HG03097 (cell line): ENCODE measurements around the gene FAM110D.

Experiments
- ATAC-seq: cut with Tn5 transposase; IDR thresholded peaks from one replicate; pipeline ENCODE4 v1.9.1; 2021; ENCODE audit not compliant: unreplicated experiment, low FRiP score

The FAM110D gene

DNA sequence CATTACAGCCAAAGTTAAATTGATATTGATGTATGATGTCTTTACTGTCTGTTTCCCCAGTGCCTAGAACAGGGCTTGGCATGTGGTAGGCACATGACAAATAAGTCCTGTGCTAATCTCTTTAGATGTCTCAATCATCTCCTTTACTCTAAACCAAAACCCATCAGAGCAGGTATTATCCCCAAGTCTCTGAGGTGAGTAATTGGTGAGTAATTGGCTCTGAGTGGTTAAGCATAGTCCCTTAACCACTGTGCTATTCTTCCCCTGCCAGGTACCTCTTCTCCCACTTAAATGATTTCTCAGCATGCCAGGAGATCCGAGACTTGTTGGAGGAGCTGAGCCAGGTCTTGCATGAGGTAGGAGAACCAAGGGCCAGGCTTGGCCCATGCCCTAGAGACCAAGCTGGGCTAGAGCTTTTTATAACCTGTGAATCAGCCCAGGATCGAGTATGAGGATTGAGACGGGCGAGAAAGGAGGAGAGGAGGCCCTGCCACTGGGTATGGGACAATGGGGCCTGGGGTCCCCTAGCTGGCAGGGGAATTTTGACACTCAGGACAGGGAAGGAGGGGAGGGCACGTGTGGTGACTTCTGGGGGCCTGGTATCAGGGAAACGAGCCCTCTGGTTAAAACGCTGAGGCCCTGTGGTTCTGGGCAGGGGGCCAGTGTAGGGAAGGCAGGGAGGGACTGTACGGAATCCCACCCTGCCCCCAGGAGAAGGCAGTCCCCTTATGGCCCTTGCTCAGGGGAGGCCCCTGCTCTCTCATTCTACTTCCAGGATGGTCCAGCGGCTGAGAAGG is 22.9 kb downstream of the FAM110D start:
- ATAC-seq: no peak

DNA sequence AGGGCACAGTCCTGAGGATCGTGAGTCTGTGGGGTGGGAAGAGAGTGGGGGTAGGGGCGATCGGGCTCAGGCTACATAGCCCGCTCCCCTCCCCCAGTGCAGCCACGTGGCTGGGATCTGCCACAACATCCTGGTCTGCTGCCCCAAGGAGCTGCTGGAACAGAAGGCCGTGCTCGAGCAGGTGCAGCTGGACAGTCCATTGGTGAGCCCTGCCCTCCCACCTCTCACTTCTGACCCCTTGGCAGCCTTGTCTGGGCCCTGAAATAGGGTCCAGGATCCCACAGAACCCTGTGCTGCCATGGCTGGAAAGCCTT is 23.5 kb downstream of the FAM110D start:
- ATAC-seq: no peak

DNA sequence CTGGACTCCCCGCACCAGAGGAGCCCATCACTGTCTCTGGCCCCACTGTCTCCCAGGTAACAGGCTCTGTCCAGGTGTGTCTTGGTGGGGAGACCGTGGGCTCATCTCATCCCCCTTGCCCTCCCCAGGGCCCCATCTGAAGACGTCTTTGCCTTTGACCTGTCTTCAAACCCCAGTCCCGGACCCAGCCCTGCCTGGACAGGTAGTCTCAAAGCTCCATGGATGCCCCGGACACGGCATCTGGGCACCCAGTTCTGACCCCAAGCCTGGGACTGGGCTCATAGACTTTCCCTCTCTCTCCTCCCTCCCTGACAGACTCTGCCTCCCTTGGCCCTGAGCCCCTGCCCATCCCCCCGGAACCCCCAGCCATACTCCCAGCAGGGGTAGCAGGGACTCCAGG is 25.2 kb downstream of the FAM110D start:
- no peak for ATAC-seq

DNA sequence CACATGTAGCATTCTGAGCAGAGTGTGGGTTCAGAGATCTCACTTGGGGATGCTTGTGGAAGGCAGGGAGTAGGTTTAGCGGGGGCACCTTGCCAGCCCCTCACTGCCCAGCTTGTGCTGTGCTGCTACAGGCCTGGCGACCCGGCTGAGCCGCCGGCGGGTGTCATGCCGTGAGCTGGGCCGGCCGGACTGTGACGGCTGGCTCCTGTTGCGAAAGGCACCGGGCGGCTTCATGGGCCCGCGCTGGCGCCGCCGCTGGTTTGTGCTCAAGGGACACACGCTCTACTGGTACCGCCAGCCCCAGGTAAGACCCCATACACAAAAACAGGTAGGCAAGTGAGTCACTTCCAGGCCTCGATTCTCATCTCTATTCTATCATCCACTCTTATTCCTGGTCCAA is 26.0 kb downstream of the FAM110D start:
- no peak for ATAC-seq

DNA sequence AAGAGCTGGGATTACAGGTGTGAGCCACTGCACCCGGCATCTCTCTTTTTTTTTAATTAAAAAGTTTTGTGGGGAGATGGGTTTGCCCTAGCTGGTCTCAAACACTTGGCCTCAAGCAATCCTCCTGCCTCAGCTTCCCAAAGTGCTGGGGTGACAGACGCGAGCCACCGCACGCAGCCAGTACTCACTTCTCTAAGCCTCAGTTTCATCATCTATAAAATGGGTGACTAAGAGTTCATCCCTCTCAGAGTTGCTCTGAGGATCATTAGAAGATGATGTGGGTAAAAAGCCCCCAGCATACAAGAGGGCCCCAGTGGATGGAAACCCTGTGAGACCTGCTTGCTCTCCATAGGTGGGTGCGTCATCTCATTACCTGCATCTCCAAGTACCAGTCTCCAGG is 29.0 kb downstream of the FAM110D start:
- no peak for ATAC-seq

DNA sequence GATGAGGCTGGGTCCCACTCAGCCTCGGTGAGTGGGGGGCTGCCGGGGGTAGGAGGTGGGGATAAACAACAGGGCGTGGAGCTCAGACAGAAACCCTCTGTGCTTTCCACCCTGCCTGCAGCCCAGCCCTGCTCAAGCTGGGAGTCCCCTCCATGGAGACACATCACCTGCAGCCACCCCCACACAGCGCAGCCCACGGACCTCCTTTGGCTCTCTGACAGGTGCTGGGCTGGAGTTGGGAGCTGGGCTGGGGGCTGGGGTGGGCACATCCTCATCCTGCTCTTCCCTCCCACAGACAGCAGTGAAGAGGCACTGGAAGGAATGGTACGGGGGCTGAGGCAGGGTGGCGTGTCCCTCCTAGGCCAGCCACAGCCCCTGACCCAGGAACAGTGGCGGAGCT is 29.6 kb downstream of the FAM110D start:
- no peak for ATAC-seq

DNA sequence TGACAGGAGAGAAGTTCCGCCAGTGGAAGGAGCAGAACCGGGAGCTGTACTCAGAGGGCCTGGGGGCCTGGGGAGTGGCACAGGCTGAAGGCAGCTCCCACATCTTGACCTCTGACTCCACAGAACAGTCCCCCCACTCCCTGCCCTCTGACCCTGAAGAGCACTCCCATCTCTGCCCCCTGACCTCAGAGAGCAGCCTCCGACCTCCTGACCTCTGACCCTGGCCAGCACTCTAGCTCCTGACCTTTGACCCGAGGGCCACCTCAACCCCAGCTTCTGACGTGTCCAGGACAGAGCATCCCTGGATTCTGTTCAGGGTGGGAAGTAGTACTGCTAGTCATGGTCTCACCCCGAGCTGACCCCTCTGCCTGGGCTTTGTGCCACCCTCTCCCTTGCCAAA is 30.5 kb downstream of the FAM110D start:
- no peak for ATAC-seq

DNA sequence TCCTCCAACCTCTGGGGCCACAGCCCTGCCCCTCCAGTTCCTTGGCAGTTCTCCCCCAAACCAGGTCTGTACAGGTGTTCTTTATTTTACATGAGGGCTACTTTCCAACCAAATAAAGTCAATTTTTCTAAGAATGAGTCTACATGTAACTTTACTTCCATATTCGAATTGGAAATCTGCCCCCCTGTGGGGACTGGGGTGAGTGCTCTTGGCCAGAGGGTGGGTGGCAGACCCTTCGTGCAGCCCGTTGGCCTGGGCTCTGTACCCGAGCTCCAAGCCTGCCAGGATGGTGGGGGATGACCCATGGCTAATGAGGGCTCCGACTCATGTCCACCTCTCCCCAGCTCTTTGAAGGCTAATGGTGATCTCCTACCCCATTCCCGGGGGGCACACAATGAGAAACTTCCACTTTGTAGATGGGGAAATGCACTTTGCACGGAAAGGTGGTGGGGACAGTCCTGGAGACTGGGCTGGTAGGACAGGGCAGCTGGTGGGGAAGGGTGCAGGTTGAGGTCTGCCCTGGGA is 30.9 kb downstream of the FAM110D start:
- no peak for ATAC-seq

DNA sequence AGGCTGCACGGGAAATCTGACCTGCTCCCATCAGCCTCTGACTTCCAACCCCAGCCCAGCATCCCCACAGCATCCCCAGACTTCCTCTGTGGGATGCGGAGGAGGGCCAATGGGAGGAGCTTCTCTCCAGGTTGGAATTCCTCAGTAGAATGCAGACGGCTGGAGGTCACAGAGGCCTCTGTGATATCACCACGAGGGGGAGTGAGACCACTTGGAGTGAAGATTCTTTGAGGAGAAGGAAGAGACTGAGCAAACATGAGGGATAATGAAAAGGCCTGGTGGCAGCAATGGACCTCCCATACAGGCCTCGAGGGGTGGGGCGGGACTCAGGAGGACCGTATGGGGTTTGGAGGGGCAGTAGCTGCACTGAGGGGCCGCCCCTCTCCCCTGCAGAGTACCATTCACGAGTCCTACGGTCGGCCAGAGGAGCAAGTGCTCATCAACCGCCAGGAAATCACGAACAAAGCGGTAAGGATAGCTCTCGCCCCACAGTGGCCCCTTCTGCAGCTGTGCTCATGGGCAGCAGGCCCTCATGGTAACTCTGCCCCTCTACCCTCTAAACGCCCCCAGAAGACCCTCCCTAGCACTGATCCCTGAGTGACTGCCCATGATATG is 31.6 kb downstream of the FAM110D start, which contains the start of gene CATSPER4:
TSS of gene CATSPER4 (plus strand) at position 230 of the 615 bp plus-strand sequence. CDS start at position 256, 26 bp downstream.
- ATAC-seq: no peak

DNA sequence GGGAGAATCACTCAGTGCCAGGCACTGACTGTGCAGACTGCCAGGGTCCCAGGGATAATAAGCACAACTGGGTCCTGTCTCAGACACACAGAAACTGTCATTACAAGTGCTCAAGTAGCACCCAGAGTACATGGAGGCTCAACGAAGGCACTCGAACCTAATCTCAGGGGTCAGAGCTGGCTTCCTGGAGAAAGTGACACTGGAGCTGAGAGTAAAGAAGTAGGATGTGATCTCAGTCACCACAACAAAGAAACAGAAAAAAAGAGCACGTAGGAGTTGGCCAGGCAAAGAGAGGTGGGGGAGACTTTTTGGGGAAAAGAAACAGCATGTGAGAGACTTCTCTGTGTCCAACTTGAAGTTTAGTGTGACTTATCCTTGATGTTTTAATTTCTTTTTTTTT is 32.9 kb downstream of the FAM110D start:
- no peak for ATAC-seq

DNA sequence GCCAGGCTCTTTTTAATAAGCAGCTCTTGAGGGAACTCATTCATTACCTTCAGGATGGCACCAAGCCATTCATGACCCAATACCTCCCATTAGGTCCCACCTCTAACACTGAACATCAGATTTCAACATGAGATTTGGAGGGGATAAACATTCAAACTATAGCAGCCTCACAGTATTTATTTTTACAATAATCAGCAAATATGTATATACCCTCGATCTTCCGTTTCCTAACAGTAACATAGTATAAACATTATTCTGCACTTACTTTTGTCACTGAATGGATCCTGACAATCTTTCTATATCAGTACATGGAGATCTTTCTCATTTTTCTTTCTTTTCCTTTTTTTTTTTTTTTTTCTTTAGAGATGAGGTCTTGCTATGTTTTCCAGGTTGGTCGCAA is 36.9 kb downstream of the FAM110D start:
- ATAC-seq: no peak

DNA sequence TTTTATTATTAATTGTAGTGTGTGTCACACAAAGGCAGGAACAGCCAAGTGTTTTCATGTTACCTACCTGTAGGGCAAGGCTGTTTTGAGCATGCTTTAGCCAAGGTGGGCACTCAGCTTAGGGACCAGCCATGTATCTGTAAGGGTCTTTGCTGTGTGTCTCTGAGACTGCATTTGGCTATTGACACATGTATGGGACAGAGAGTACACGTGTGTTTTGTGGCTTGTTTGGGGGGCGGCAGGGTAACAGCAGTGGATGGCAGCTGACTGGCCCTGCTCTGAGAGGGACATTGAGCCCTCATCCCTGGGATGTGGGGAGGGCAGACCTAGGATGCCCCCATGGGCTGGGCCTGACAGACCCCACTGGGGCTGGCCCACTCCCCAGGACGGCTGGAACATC is 38.4 kb downstream of the FAM110D start:
- ATAC-seq: no peak

DNA sequence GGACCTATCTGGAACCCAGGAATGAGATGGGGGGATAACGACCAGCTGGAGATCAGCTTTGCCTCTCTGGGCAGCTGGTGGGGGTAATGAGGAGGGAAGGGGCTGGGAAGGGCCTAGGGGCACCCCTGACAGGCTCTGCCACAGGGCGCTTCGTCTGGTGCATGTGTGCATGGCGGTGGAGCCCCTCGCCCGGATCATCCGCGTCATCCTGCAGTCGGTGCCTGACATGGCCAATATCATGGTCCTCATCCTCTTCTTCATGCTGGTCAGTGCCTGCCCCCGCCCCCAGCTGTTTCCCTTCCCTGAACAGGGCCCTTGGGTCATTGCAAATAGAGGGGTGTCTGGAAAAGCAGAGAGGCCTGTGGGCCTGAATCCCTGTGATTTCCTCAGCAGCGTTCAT is 38.9 kb downstream of the FAM110D start:
- no peak for ATAC-seq

DNA sequence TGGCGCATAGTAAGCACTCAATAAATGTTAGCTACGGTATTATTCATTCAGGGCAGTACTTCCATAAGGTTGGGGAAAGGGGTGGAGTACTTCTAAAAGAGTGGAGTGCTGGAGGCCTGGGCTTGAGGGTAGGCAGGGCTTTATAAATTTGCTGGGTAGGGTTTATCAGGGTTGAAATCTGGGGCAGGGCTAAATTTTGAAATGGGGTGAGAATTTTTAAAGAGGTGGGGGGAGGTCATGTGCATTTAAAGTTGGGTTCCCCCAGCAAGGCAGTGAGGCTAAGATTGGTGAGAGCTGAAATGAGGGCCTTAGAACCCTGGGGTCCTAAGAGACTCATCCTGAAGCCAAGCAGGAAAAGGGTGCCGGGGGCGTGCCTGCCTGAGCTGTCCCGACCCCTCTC is 41.5 kb downstream of the FAM110D start:
- ATAC-seq: no peak

DNA sequence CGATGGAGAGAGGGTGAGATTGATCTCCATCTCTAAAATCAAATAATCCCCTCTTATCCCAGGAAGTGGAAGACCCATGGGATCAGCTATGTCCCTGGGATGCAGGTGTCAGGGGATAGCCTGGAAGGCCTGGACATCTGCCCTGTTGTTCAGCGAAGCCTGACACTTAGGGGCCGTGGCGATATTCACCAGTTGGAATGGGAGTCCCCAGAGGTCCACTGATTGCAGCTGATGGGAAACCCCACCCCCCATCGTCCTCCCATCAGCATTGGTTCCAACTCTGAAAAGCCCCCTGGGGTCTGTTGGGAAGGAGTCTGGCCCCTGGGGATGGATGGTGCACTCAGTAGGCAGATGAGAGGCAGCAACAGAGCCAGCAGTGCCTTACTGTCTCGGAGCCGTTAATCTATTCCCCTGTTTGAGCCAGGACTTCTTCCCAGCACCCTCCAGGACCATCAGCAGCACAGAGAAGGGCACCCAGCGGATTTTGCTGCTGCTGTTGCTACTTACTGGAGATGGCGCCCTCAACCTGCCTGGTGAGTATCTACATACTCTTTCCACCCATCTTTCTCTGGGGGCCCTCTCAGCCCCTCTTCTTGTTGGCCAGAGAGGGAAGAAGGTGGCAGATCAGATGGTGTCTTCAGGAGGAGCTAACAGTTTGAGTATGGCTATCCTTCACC is 44.9 kb downstream of the FAM110D start:
- no peak for ATAC-seq

DNA sequence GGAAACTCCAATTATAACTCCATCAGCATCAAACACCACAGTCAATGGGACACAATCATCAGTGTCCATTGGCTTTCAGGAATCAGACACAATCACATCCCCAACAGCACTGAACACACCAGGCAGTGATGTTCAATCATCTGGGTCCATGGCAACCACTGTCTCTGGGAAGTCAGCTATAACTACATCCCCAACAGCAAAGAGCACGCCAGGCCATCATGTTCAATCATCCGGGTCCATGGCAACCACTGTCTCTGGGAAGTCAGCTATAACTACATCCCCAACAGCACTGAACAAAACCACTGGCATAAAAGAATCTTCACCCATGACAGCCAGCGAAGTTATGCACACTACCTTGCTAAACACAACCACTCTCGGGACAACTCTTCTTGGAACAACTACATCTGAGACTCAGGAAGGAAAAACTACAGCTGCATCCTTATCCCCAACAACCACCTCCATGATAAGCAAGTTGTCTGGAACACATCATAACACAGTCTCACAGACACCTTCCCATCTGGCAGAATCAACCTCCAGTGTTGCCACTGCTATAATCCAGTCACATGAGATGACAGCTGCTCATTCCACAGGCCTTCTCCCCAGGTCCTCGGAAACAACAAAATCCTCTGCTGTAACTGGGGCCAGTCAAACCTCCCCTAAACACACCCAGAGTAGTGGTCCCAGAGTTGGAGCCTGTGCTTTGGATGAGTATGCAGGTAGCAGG is 51.4 kb downstream of the FAM110D start:
- no peak for ATAC-seq

DNA sequence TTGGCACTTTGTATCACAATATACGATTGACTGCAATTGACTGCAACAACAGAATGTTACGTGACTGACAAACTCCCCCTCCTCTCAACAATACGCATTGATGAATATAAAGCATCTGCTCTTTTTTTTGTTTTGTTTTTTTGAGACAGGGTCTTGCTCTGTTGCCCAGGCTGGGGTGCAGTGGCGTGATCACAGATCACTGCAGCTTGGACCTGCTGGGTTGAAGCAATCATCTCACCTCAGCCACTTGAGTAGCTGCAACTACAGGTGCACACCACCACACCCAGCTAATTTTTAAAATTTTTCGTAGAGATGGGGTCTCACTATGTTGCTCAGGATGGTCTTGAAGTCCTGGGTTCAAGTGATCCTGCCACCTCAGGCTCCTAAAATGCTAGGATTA is 53.8 kb downstream of the FAM110D start:
- no peak for ATAC-seq

DNA sequence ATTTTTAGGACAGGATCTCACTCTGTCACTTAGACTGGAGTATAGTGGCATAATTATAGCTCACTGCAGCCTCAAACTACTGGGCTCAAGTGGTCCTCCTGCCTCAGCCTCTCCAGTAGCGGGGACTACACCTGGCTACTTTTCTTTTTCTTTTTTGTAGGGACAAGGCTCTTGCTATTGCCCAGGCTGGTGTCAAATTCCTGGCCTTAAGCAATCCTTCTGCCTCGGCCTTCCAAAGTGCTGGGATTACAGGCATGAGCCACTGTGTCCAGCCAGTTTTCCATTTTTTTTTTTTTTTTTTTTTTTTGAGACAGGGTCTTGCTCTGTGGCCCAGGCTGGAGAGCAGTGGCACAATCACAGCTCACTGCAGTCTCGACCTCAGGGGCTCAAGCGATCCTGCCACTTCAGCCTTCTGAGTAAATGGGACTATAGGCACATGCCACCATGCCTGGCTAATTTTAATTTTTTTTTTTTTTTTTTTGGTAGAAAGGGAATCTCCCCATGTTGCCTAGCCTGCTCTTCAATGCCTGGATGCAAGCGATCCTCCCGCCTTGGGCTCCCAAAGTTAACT is 54.5 kb downstream of the FAM110D start:
- no peak for ATAC-seq
